HG03097 (cell line): ENCODE measurements around the gene PPP2R3A.
A peak's percentile ranks its signal among the peaks of the same experiment; 100 is the strongest.
"Not testable (repeated sequence)": the region's sequence is repeated elsewhere in the genome, so short reads cannot be mapped to it uniquely, and the experiment has no call there.

ENCODE experiments used
- ATAC-seq: cut with Tn5 transposase; IDR thresholded peaks from one replicate; pipeline ENCODE4 v1.9.1; 2021; ENCODE audit not compliant: unreplicated experiment, low FRiP score

Gene PPP2R3A

DNA sequence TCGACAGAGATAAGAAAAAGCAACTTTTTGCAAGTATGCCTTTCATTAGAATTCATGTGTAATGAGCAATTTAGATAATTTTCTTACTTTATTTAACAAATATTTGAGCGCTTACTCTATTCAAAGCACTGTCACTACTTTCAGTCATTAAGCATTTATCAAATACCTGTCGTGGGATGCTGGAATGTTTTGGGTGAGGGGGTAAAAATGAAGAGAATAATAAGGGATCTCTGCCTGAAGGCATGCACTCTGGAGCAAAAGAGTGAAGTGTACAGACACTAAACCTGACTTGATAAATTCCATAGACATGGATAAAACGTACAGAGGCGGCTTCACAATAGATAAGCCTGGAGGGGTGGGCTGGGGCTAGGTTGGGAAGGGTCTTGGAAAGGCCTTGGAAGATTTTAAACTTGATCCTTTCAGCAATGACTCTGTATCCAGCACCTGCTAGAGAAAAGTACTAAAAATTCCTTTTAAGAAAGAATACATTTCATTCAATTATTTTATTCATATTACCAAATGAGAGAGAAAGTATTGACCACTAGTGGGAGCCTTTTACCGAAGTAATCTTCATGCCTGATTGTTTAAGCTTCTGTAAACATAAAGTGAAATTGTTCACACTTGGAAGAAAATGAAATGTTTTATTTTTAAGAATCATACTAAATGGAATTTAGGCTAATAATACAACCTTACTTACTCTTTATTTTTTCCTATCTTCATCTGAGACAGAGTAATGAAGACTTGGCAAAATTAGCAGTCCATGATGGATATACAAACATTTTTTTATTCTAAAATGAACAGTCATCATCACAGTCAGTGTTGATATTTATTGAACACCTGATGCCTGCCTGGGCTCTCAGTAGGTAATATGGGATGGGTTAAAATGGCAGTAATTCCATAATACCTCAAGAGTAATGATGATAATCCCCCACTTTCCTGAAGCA is 113.2 kb downstream of the PPP2R3A start:
- ATAC-seq, result no peak

DNA sequence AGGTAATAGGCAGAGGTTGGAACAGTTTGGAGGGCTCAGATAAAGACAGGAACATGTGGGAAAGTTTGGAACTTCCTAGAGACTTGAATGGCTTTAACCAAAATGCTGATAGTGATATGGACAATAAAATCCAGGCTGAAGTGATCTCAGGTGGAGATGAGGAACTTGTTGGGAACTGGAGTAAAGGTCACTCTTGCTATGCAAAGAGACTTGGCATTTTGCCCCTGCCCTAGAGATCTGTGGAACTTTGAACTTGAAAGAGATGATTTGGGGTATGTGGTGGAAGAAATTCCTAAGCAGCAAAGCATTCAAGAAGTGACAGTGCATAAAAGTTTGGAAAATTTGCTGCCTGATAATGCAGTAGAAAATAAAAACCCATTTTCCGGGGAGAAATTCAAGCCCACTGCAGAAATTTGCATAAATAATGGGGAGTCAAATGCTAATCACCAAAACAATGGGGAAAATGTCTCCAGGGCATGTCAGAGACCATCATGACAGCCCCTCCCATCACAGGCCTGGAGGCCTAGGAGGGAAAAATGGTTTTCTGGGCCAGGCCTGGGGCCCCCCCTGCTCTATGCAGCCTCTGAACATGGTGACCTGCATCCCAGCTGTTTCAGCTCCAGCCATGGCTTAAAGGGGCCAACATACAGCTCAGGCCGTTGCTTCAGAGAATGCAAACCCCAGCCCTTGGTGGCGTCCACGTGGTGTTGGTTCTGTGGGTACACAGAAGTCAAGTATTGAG is 118.3 kb downstream of the PPP2R3A start:
- ATAC-seq, result not testable (repeated sequence)

DNA sequence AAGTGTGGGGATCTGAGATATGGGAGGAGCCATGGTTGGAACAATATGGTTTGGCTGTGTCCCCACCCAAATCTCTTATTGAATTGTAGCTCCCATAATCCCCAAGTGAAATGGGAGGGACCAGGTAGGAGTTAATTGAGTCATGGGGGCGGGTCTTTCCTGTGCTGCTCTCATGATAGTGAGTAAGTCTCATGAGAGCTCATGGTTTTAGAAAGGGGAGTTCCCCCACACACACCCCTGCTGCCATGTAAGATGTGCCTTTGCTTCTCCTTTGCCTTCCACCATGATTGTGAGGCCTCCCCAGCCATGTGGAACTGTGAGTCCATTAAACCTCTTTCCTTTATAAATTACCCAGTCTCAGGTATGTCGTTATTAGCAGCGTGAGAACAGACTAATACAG is 119.5 kb downstream of the PPP2R3A start:
- ATAC-seq, result not testable (repeated sequence)

DNA sequence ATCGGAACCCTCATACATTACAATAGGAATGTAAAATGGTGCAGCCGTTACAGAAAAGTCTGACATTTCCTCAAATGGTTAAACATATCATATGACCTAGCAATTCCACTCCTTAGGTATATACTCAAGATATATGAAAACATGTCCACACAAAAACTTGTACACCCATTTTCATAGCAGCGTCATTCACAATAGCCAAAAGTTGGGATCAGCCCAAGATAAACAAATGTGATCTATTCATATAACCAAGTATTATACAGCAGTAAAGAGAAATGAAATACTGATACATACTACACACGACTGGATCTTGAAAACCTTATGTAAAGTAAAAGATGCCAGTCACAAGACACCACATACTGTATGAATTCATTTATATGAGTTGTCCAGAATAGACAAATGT is 128.2 kb downstream of the PPP2R3A start:
- no peak for ATAC-seq

DNA sequence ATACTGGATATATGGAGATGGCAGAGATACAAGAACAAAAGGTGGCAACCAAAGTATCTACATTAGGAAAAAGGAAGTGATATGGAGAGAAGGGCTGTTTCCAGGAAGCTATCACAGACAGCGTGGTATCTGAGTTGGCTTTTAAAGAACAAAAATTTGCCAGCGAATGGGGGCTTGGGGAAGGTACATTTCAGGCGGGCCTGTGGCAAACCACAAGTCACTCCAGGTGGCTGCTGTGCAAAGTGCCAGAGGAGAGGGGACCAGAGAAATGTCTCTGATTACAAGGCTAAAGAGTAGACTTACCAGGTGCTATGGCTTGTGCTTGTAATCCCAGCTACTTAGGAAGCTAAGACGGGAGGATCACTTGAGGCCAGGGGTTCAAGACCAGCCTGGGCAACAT is 139.5 kb downstream of the PPP2R3A start:
- no peak for ATAC-seq

DNA sequence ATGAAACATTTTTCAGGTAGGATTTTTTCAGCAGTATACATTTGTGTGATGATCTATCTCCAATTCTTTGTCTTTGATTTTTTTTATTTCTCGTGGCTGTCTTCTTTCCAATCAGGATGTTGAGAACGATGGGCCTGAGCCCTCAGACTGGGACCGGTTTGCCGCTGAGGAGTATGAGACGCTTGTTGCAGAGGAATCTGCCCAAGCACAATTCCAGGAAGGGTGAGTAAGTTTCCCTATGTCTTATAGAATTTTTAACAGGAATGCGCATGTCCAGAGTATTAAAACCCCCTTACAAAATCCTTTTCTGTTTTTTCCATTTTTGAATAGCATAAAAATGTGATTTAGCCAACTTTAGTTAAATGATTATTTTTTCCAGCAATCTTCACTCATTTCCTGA is 140.6 kb downstream of the PPP2R3A start:
- no peak for ATAC-seq

DNA sequence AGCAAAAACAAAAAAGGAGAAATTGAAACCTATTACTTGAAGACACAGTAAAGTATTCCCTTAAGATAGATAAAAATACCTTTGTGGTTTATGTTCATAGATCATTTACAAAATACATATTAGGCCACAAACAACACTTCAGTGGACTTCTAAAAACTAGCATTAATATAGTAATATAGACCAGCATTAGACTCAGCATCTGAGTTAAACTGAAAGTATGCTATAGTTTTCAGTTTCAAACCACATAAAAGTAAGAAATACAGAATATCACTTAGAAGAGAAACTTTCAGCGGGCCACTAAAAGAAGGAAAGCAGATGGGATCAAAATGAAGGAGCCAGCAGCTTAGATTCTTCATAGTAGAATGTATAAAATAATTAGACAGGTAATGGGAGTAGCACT is 144.0 kb downstream of the PPP2R3A start:
- peak; percentile 97 for ATAC-seq

DNA sequence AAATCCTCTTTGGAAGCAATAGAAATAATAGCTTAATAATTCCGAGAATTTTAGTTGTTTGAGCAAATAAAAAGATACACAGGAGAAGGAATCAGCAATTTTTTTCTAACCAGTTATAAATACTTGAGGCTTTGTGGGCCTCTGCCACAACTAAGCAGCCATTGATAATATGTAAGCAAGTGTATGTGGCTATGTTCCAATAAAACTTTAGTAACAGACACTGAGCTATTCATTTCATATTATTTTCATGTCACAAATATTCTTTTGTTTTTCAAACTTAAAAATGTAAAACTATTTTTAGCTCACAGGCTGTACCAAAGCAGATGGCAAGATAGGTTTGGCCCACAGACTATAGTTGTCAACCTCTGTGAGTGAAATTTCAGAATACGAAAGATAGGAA is 145.0 kb downstream of the PPP2R3A start:
- ATAC-seq, result no peak

DNA sequence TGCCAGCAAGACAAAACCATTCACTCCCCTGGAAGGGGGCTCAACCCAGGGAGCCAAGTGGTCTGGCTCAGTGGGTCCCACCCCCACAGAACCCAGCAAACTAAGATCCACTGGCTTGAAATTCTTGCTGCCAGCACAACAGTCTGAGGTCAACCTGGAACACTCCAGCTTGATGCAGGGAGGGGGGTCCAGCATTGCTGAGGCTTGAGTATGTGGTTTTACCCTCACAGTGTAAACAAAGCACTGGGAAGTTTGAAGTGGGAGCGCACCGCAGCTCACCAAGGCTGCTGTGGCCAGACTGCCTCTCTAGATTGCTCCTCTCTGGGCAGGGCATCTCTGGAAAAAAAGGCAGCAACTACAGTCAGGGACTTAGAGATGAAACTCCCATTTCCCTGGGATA is 148.9 kb downstream of the PPP2R3A start:
- no peak for ATAC-seq

DNA sequence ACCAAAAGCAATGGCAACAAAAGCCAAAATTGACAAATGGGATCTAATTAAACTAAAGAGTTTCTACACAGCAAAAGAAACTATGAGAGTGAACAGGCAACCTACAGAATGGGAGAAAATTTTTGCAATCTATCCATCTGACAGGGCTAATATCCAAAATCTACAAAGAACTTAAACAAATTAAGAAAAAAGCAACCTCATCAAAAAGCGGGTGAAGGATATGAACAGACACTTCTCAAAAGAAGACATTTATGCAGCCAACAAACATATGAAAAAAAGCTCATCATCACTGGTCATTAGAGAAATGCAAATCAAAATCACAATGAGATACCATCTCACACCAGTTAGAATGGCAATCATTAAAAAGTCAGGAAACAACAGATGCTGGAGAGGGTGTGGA is 153.8 kb downstream of the PPP2R3A start:
- not testable (repeated sequence) for ATAC-seq

DNA sequence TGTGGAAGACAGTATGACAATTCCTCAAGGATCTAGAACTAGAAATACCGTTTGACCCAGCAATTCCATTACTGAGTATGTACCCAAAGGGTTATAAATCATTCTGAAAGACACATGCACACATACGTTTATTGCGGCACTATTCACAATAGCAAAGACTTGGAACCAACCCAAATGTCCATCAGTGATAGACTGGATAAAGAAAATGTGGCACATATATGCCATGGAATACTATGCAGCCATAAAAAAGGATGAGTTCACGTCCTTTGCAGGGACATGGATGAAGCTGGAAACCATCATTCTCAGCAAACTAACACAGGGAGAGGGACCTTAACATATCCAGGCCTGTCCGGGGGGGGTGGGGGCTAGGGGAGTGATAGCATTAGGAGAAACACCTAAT is 154.3 kb downstream of the PPP2R3A start:
- ATAC-seq, result not testable (repeated sequence)

DNA sequence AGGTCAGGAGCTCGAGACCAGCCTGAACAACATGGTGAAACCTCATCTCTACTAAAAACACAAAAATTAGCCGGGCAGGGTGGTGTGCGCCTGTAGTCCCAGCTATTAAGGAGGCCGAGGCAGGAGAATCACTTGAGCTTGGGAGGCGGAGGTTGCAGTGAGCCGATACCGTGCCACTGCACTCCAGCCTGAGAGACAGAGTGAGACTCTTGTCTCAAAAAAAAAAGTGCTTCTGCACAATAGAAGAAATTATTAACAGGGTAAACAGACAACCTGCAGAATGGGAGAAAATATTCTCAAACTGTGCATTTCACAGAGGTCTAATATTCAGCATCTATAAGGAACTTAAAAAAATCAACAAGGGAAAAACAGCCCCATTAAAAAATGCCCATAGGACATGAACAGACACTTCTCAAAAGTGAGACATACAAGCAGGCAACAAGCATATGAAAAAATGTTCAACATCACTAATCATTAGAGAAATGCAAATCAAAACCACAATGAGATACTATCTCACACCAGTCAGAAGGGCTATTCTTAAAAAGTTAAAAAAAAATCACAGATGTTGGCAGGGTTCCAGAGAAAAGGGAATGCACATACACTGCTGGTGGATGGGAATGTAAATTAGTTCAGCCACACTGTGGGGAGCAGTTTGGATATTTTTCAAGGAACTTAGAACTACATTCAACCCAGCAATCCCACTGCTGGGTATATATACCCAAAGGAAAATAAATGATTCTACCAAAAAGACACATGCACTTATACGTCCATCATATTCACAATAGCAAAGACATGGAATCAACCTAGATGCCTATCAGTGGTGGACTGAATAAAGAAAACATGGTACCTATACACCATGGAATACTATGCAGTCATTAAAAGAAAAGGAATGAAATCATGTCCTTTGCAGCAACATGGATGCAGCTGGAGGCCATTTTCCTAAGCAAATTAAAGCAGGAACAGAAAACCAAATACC is 155.1 kb downstream of the PPP2R3A start:
- ATAC-seq, result peak; percentile 57

DNA sequence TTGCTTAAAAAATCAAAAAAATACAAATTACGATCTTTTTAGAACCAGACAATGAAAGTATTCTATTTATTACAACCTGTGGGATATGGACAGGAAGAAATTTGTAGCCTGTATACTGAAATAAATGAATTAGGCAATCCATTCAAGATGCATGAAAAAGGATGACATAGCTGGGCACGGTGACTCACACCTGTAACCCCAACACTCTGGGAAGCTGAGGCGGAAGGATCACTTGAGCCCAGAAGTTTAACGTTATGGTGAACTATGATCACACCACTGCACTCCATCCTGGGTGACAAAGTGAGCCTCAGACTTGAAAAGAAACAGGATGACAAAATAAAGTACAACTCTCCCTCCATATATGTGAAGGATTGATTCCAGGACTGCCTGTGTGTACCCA is 156.5 kb downstream of the PPP2R3A start:
- ATAC-seq, result no peak

DNA sequence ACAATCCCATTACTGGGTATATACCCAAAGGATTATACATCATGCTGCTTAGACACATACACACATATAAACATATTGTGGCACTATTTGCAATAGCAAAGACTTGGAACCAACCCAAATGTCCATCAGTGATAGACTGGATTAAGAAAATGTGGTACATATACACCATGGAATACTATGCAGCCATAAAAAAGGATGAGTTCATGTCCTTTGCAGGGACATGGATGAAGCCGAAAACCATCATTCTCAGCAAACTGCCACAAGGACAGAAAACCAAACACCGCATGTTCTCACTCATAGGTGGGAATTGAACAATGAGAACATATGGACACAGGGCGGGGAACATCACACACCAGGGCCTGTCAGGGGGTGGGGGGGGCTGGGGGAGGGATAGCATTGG is 166.1 kb downstream of the PPP2R3A start:
- not testable (repeated sequence) for ATAC-seq

DNA sequence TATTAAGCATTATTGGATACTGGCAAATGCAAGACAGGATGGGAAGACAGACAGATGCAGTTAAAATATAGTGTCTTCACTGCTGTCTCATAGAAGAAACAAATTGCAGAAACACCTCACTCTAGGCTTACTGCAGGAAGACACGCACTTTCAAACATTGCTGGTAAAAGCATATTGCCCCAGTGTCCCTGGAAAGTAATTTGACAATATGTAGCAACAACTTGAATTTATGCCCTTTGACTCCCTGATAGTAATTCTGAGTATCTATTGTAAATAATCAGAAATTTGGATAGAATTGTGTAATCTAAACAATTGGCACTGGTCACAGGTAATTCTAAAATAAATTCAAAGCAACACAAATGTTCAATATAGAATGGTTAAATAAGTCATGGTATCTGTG is 168.6 kb downstream of the PPP2R3A start:
- no peak for ATAC-seq

DNA sequence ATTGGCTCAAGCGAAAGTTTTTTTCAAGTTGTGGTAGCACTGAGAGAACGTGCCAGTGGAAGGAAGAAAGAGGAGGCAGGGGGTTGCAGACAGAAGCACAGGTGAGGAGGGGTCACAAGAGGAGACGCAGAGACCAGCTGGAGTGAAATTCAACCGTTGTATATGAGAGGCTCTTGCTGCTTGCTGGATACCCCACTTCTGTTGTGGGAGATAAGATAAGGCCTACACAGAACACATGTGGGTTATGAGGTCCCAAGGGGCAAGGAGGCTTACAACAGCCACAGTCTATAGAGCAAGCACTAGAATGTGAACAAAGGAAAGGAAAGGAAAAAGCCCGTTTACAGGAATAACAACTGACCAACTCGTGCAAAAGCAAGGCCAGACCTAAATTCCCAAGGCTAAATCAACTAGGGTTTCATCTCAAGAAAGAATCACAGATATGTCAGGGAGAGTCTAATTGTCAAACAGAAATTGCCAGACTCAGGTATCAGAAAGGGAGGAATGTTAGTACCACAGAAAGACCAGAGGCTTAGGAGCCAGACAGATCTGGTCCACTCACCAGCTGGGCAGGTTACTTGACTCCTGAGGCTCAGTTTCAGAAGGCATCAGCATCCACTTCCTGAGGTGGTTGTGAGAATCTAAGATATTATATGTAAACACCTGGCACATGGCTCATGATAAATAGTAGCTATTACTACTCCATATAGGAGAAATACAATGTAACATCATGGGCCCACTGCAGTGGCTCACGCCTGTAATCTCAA is 169.7 kb downstream of the PPP2R3A start:
- peak; percentile 57 for ATAC-seq

DNA sequence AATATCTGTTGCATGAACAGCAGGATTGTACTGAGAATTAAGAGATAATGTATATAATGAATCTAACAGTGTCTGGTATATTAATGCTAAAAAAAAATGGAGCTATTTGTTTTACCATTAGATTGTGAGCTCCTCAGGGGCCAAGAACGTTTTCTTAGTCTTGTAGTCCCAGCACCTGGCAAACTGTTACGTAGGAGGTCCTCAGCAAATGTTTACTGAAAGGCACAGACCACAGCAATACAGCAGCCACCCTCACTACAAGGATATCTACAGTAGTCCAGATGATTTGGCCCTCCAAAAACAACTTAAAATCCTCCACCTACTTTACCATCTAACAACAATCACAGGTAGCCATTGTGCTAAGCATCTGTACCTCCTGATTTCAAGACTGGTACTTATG is 170.9 kb downstream of the PPP2R3A start:
- ATAC-seq, result no peak

DNA sequence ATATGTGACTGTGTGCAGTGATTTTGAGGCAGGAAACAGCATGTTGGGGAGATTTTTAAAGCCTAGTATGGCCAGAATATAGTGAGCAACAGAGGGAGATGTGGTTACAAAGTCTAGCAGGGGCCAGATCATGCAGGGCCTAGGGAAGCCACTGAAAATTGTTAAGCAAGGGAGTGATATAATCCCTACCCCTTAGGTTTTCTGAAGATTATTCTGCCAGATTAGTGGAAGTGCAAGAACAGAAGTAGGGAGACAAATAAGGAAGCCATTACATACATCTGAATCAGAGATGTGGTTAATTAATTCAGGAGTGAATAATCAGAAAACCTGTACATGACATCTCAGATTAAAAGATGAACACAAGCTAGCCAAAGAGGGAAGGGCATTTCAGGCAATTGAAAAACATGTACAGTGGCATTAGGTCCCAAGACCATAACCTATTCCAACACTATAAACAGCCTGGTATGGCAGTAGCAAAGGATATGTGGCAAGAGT is 175.8 kb downstream of the PPP2R3A start:
- ATAC-seq, result no peak

DNA sequence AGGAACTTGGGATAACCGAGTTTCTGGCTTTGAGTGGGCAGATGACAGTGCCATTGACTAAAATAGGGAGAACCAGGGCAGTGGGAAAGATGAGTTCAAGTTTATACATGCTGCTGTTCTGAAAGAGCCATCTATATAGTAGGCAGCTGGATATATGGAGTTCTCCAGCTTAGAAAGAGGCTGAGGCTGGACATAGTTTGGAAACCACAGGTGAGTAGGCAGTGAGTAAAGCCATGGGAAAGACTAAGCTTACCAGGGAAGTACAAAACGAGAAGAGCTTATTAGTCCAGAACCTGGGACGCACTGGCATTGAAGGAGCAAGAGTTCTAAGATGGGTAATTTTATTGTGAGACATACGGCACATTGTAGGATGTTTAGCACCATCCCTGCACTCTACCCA is 176.4 kb downstream of the PPP2R3A start:
- no peak for ATAC-seq

DNA sequence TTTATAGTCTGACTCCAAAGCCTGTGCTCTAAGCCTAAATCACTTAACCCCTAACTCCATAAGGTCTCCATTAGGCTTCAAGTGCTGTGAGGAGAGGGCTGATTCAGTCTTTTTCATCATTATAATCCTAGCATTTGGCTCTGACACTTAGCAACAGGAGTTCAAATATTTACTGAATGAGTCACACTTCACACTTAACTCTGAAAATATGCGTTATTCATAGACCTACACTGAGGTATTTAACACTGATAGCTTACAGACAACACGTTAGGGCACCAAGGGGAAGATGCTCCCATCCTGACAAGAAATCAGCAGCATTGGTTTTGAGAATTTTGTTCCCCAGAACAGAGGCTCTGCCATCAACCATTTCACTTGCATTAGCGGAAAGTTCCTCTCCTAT is 177.1 kb downstream of the PPP2R3A start:
- no peak for ATAC-seq
